HG02870 (cell line): ENCODE measurements around the gene DNTT.

Experiments
- ATAC-seq: cut with Tn5 transposase; IDR thresholded peaks from one replicate; pipeline ENCODE4 v1.9.1; 2021; ENCODE audit warnings: mild to moderate bottlenecking, moderate library complexity; ENCODE audit not compliant: unreplicated experiment

The DNTT gene

GRCh38 chr10:96275685-96276418, 28.4 kb upstream of the DNTT start:
- ATAC-seq = no peak

- no peak for ATAC-seq
These were observed 27.8 kb upstream of the DNTT start for GRCh38 chr10:96276426-96276825.

- ATAC-seq = no peak
These were observed 27.4 kb upstream of the DNTT start for GRCh38 chr10:96276831-96277230.

GRCh38 chr10:96279191-96279641, 25.0 kb upstream of the DNTT start:
- ATAC-seq = no peak

- no peak for ATAC-seq
These were observed 23.4 kb upstream of the DNTT start for GRCh38 chr10:96280859-96281258.

GRCh38 chr10:96281444-96282029, 22.7 kb upstream of the DNTT start:
- no peak for ATAC-seq

- no peak for ATAC-seq
These were observed 20.9 kb upstream of the DNTT start for GRCh38 chr10:96283351-96283750.

GRCh38 chr10:96283756-96284155, 20.5 kb upstream of the DNTT start:
- ATAC-seq = no peak

GRCh38 chr10:96285331-96285752, 18.9 kb upstream of the DNTT start:
- no peak for ATAC-seq

- ATAC-seq = peak; percentile 35
These were observed 16.7 kb upstream of the DNTT start for GRCh38 chr10:96287392-96288105.

GRCh38 chr10:96288151-96288621, 16.0 kb upstream of the DNTT start:
- peak; percentile 51 for ATAC-seq

GRCh38 chr10:96289218-96289910, 14.9 kb upstream of the DNTT start:
- no peak for ATAC-seq

- ATAC-seq = peak; percentile 45
These were observed 13.7 kb upstream of the DNTT start for GRCh38 chr10:96290368-96291133.

- peak; percentile 51 for ATAC-seq
These were observed 11.0 kb upstream of the DNTT start for GRCh38 chr10:96292971-96293920.

GRCh38 chr10:96295475-96295874, 8.8 kb upstream of the DNTT start:
- no peak for ATAC-seq

GRCh38 chr10:96297486-96297885, 6.7 kb upstream of the DNTT start:
- ATAC-seq = no peak

GRCh38 chr10:96298362-96298761, 5.9 kb upstream of the DNTT start:
- no peak for ATAC-seq

GRCh38 chr10:96299383-96299782, 4.9 kb upstream of the DNTT start:
- no peak for ATAC-seq

- ATAC-seq = no peak
These were observed 2.6 kb upstream of the DNTT start for GRCh38 chr10:96301616-96302015.
